GM23338 (cell line): ENCODE results near the gene DNM2.

ENCODE experiments used
- CTCF ChIP-seq, 2 experiments: fragments of 200-600 bp in 1 of 2; sonication (generic) in 1 of 2; conservative IDR thresholded peaks; 2 replicates each; pipeline versions ENCODE4 v1.5.1 to v1.6.1; 2016 to 2017; ENCODE audit warnings: antibody characterized with exemption in 2 of 2, low read depth in 2 of 2, mild to moderate bottlenecking in 2 of 2, moderate library complexity in 1 of 2
- EZH2 ChIP-seq: fragments of 200-600 bp; sonication (generic); IDR thresholded peaks from one replicate; pipeline ENCODE4 v1.8.0; 2017; ENCODE audit warnings: antibody characterized with exemption, mild to moderate bottlenecking, low read depth; ENCODE audit not compliant: unreplicated experiment
- POLR2AphosphoS5 ChIP-seq: IDR thresholded peaks from 2 replicates; pipeline ENCODE4 v1.6.1; 2016; ENCODE audit warnings: antibody characterized with exemption, low read depth

- TF ChIP-seq CTCF (conservative IDR thresholded peaks at IDR 0.05; ENCODE audit: low read depth in 2 of 2) (no peak), EZH2 (no peak), POLR2AphosphoS5 (no peak)
Measured at GRCh38 chr19:10679743-10680142, 38.1 kb upstream of the DNM2 start.
